B cell (primary cell): ENCODE data around the gene TRAPPC12. TPM values are rescaled to one million over a fixed set of nuclear protein-coding genes. Genes with fewer than 3 reads are reported as not detected.

Source experiments
- ATAC-seq: fragments of 200-7000 bp; cut with Tn5 transposase; one replicate; pipeline ENCODE4 v1.10.0; 2021; ENCODE audit warnings: low read depth, mild to moderate bottlenecking, moderate number of reproducible peaks, moderate library complexity
- CTCF ChIA-PET: fragments of 350-600 bp; sonication (Branson Sonifier 250); formaldehyde crosslinking; loops from one replicate; lab custom pipeline; 2021; ENCODE audit warnings: antibody characterized with exemption, inconsistent platforms; lab: Charles Lee
- POLR2A ChIA-PET: fragments of 350-600 bp; sonication (Branson Sonifier 250); formaldehyde crosslinking; loops from one replicate; lab custom pipeline; 2021; ENCODE audit warnings: antibody characterized with exemption; lab: Charles Lee
- DNase-seq: peaks from one replicate; pipeline ENCODE4 v3.0.0; 2013
- H2AFZ ChIP-seq: 2 replicates; pipeline ENCODE4 v1.6.1; 2012; ENCODE audit warnings: mild to moderate bottlenecking, low read depth, low read length; ENCODE audit not compliant: insufficient read depth, poor library complexity, severe bottlenecking
- H3K27ac ChIP-seq, 2 donors: 1 replicate in 1 of 2; 2 replicates in 1 of 2; pipeline ENCODE4 v1.5.1; 2012 to 2013; ENCODE audit warnings: low read length in 2 of 2, mild to moderate bottlenecking in 2 of 2, moderate library complexity in 1 of 2
- H3K27me3 ChIP-seq, 4 experiments: fragments of 200-600 bp in 1 of 4; sonication (generic) in 1 of 4; replicated peaks in 1 of 4; 1 replicate in 2 of 4; 2 replicates in 2 of 4; pipeline versions ENCODE4 v1.6.1 to v1.7.0; 2013 to 2016; ENCODE audit warnings: low read length in 3 of 4, mild to moderate bottlenecking in 2 of 4, mixed read lengths in 1 of 4, moderate library complexity in 1 of 4; ENCODE audit not compliant: insufficient read depth in 4 of 4, control insufficient read depth in 3 of 4; ENCODE audit errors: control extremely low read depth in 1 of 4
- H3K36me3 ChIP-seq, 2 experiments: replicated peaks in 1 of 2; 1 replicate in 1 of 2; 2 replicates in 1 of 2; pipeline versions ENCODE4 v1.6.1 to v1.7.1; 2013; ENCODE audit warnings: low read length in 1 of 2; ENCODE audit not compliant: insufficient read depth in 2 of 2, control insufficient read depth in 1 of 2; ENCODE audit errors: control extremely low read depth in 1 of 2, extremely low read depth in 1 of 2
- H3K4me1 ChIP-seq, 2 donors: fragments of 200-600 bp in 1 of 2; sonication (generic) in 1 of 2; 1 replicate in 1 of 2; 2 replicates in 1 of 2; pipeline versions ENCODE4 v1.5.1 to v1.6.1; 2013 to 2017; ENCODE audit warnings: low read length in 2 of 2; ENCODE audit not compliant: control insufficient read depth in 2 of 2, insufficient read depth in 2 of 2
- H3K4me2 ChIP-seq: replicated peaks from 2 replicates; pipeline ENCODE3; 2012; ENCODE audit warnings: mild to moderate bottlenecking, low read depth, low read length; ENCODE audit not compliant: poor library complexity, severe bottlenecking
- H3K4me3 ChIP-seq, 5 experiments: fragments of 200-600 bp in 1 of 5; sonication (generic) in 1 of 5; 1 replicate in 3 of 5; 2 replicates in 2 of 5; pipeline versions ENCODE4 v1.5.1 to v1.7.0; 2011 to 2016; ENCODE audit warnings: low read length in 4 of 5, mild to moderate bottlenecking in 4 of 5, low read depth in 2 of 5, control low read depth in 1 of 5, moderate library complexity in 1 of 5; ENCODE audit not compliant: insufficient read depth in 1 of 5; ENCODE audit errors: control extremely low read depth in 1 of 5, extremely low read depth in 1 of 5
- H3K79me2 ChIP-seq: fragments of 200-600 bp; sonication (generic); one replicate; pipeline ENCODE4 v1.6.0; 2016; ENCODE audit warnings: low read length; ENCODE audit not compliant: control insufficient read depth, insufficient read depth
- H3K9ac ChIP-seq: fragments of 200-600 bp; sonication (generic); 2 replicates; pipeline ENCODE4 v1.6.1; 2017; ENCODE audit warnings: mild to moderate bottlenecking, low read length, moderate library complexity
- H3K9me3 ChIP-seq, 3 donors: one replicate each; pipeline versions ENCODE4 v1.6.1 to v1.7.1; 2013; ENCODE audit warnings: low read length in 2 of 3; ENCODE audit not compliant: control insufficient read depth in 2 of 3, insufficient read depth in 1 of 3; ENCODE audit errors: control extremely low read depth in 1 of 3
- H4K20me1 ChIP-seq: 2 replicates; pipeline ENCODE4 v1.6.0; 2012; ENCODE audit warnings: mild to moderate bottlenecking, low read length; ENCODE audit not compliant: insufficient read depth, control insufficient read depth, poor library complexity, severe bottlenecking
- H3K27ac Mint-ChIP-seq: one replicate; pipeline ENCODE4 v1.8.0; 2021; ENCODE audit warnings: mixed read lengths
- H3K27me3 Mint-ChIP-seq: one replicate; pipeline ENCODE4 v1.8.0; 2021; ENCODE audit warnings: mixed read lengths
- H3K4me1 Mint-ChIP-seq: one replicate; pipeline ENCODE4 v1.8.0; 2021; ENCODE audit warnings: mixed read lengths
- H3K4me3 Mint-ChIP-seq: one replicate; pipeline ENCODE4 v1.8.0; 2021; ENCODE audit warnings: mixed read lengths
- H3K9me3 Mint-ChIP-seq: one replicate; pipeline ENCODE4 v1.8.0; 2022; ENCODE audit warnings: mixed read lengths; ENCODE audit not compliant: insufficient read depth
- EZH2 ChIP-seq: IDR thresholded peaks from 2 replicates; pipeline ENCODE4 v1.6.1; 2012; ENCODE audit warnings: borderline replicate concordance, low read depth, mild to moderate bottlenecking, moderate library complexity, low read length; ENCODE audit not compliant: insufficient read depth, poor library complexity, severe bottlenecking
- WGBS: methylation state at CpG from one replicate; pipeline ENCODE4 v1.1.5; 2013; ENCODE audit warnings: missing lambda C conversion rate; ENCODE audit not compliant: insufficient coverage; 5-methylcytosine and 5-hydroxymethylcytosine counted together
- intact Hi-C: fragments of 100-400 bp; cut with micrococcal nuclease; formaldehyde crosslinking; loops from one replicate; pipeline ENCODE4 v1.10.0; 2022
- polyA plus RNA-seq: library from polyadenylated mRNA; depleted of rRNA; stranded (reverse); fragments of >200 nt; gene quantifications from 2 replicates; pipeline ENCODE4 v1.2.3, GENCODE V29; 2012
- total RNA-seq, 2 donors: library from RNA; stranded (reverse); fragments of 120-200 nt in 1 of 2; gene quantifications; 1 replicate in 1 of 2; 2 replicates in 1 of 2; pipeline versions ENCODE4 v1.2.3 to v1.2.4, GENCODE V29; 2013 to 2022
- TF ChIP-seq, protein P1 (sequence below): fragments of 200-600 bp; IDR thresholded peaks from one replicate; pipeline ENCODE4 v1.8.0; 2022; ENCODE audit warnings: antibody characterized with exemption, mild to moderate bottlenecking

Gene TRAPPC12
- total and polyA plus RNA-seq, 2 donors (not counting 1 experiment from before 2014, with no cell fraction given) = 80.9 to 151 TPM

DNA sequence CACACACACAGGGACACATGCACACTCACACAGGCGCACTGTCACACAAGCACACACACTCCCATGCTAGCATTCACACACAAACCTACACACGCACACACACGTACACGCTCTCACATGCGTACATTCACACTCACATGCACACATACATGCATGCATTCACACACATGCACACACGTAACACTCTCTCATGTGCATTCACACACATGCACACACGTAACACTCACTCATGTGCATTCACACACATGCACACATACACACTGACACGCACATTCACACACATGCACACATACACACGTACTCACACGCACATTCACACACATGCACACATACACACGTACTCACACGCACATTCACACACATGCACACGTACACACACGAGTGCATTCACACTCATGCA lies 123.6 kb downstream of the TRAPPC12 start:
- ATAC-seq (no peak), DNase-seq (no peak)
- H3K27me3 Mint-ChIP-seq = no peaks in the 10 kb centered on the region
- H3K27me3 ChIP-seq = no peaks in the 10 kb centered on the region
- H3K79me2 ChIP-seq = peaks cover 24% of the 10 kb centered on the region
- CTCF ChIA-PET = no interaction called here
- H3K36me3 ChIP-seq = peaks cover 3 to 40% of the 10 kb centered on the region in 2 experiments
- POLR2A ChIA-PET = no interaction called here
- no peaks in the 10 kb centered on the region for H3K9me3 Mint-ChIP-seq
- intact Hi-C loops = no loop called here
- no peaks in the 10 kb centered on the region for H3K4me1 ChIP-seq
- no peak overlapping the region for H3K27ac Mint-ChIP-seq
- no peaks in the 10 kb centered on the region for H4K20me1 ChIP-seq
- no peaks in the 10 kb centered on the region for H3K9me3 ChIP-seq
- H3K4me3 Mint-ChIP-seq = no peak overlapping the region
- no peak overlapping the region for H3K4me2 ChIP-seq
- no peak overlapping the region for H2AFZ ChIP-seq
- H3K4me1 Mint-ChIP-seq = no peaks in the 10 kb centered on the region
- H3K4me3 ChIP-seq = no peak overlapping the region
- 93% methylated on average over 14 of the region's 14 CpGs for WGBS
- no peak overlapping the region for H3K9ac ChIP-seq
- H3K27ac ChIP-seq = no peak overlapping the region
- no peak for TF ChIP-seq EZH2
- TF ChIP-seq, protein P1, sequence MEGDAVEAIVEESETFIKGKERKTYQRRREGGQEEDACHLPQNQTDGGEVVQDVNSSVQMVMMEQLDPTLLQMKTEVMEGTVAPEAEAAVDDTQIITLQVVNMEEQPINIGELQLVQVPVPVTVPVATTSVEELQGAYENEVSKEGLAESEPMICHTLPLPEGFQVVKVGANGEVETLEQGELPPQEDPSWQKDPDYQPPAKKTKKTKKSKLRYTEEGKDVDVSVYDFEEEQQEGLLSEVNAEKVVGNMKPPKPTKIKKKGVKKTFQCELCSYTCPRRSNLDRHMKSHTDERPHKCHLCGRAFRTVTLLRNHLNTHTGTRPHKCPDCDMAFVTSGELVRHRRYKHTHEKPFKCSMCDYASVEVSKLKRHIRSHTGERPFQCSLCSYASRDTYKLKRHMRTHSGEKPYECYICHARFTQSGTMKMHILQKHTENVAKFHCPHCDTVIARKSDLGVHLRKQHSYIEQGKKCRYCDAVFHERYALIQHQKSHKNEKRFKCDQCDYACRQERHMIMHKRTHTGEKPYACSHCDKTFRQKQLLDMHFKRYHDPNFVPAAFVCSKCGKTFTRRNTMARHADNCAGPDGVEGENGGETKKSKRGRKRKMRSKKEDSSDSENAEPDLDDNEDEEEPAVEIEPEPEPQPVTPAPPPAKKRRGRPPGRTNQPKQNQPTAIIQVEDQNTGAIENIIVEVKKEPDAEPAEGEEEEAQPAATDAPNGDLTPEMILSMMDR = no peak

DNA sequence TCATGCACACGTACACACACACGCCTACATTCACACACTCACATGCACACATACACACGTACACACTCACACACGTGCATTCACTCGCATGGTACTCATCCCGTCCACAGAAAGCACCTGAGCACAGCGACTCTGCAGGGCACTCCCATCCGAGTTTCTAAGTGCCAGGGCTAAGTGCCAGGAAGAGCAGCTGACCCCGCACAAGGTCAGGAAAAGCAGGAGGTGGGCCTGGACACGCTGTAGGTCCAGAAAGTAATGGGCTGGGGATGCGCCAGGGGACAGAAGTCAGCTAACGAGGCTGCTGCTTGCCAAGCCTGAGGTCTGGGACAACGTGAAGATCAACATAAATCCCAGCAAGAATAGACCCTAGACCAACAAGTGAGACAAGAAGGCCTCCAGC lies 124.0 kb downstream of the TRAPPC12 start:
- POLR2A ChIA-PET = no interaction called here
- H3K4me3 Mint-ChIP-seq = no peak overlapping the region
- peaks cover 2% of the 10 kb centered on the region for H3K9me3 Mint-ChIP-seq
- intact Hi-C loops = no loop called here
- Histone ChIP-seq H2AFZ (no peak overlapping the region), H4K20me1 (no peaks in the 10 kb centered on the region), H3K36me3 (peaks cover 3 to 36% of the 10 kb centered on the region in 2 experiments), H3K9ac (no peak overlapping the region), H3K9me3 (peaks cover 0 to 1% (median 0%) of the 10 kb centered on the region in 3 donors), H3K27me3 (no peaks in the 10 kb centered on the region), H3K4me2 (no peak overlapping the region), H3K4me1 (no peaks in the 10 kb centered on the region), H3K4me3 (no peak overlapping the region), H3K27ac (no peak overlapping the region), H3K79me2 (peaks cover 24% of the 10 kb centered on the region)
- TF ChIP-seq, protein P1 = no peak
- no peak overlapping the region for H3K27ac Mint-ChIP-seq
- DNase-seq = no peak
- ATAC-seq = no peak
- WGBS = 89% methylated on average over 13 of the region's 13 CpGs
- CTCF ChIA-PET = no interaction called here
- no peaks in the 10 kb centered on the region for H3K27me3 Mint-ChIP-seq
- no peaks in the 10 kb centered on the region for H3K4me1 Mint-ChIP-seq
